MCF 10A (cell line): ENCODE measurements around the gene OAS3. TPM values are rescaled to one million over a fixed set of nuclear protein-coding genes. Genes with fewer than 3 reads are reported as not detected.

ENCODE experiments used
- BruUV-seq: library from RNA; stranded (reverse); fragments of 400-500 nt; replicated peaks from 2 replicates; lab custom pipeline; 2021; lab: Mats Ljungman, UMichigan
- CTCF ChIA-PET: fragments of 300-600 bp; sonication (Branson Sonifier 250); formaldehyde crosslinking; extraction: SDS; loops from one replicate; lab custom pipeline; 2021; ENCODE audit warnings: antibody characterized with exemption, inconsistent platforms; lab: Yijun Ruan, JAX
- POLR2A ChIA-PET: fragments of 300-600, 350-650 bp; sonication (Branson Sonifier 250); formaldehyde crosslinking; extraction: SDS; loops from one replicate; lab custom pipeline; 2020; ENCODE audit warnings: antibody characterized with exemption, inconsistent platforms; lab: Yijun Ruan, JAX
- DNase-seq: peaks from one replicate; pipeline ENCODE4 v3.0.0-alpha.2; 2018; ENCODE audit not compliant: unreplicated experiment
- H3K27ac Mint-ChIP-seq: one replicate; pipeline ENCODE4 v1.8.0; 2022; ENCODE audit warnings: mild to moderate bottlenecking, low read depth, mixed read lengths; ENCODE audit not compliant: unreplicated experiment
- H3K27me3 Mint-ChIP-seq: one replicate; pipeline ENCODE4 v1.8.0; 2022; ENCODE audit warnings: mixed read lengths; ENCODE audit not compliant: insufficient read depth, unreplicated experiment
- H3K36me3 Mint-ChIP-seq: one replicate; pipeline ENCODE4 v1.8.0; 2022; ENCODE audit warnings: mild to moderate bottlenecking, moderate library complexity, mixed read lengths; ENCODE audit not compliant: insufficient read depth, unreplicated experiment
- H3K4me1 Mint-ChIP-seq: one replicate; pipeline ENCODE4 v1.8.0; 2022; ENCODE audit warnings: mixed read lengths; ENCODE audit not compliant: insufficient read depth, unreplicated experiment
- H3K4me3 Mint-ChIP-seq: one replicate; pipeline ENCODE4 v1.8.0; 2022; ENCODE audit warnings: mild to moderate bottlenecking, moderate library complexity, mixed read lengths; ENCODE audit not compliant: unreplicated experiment
- H3K9me3 Mint-ChIP-seq: one replicate; pipeline ENCODE4 v1.8.0; 2022; ENCODE audit warnings: mixed read lengths; ENCODE audit not compliant: unreplicated experiment
- intact Hi-C: fragments of 100-400 bp; cut with micrococcal nuclease; formaldehyde crosslinking; loops from 2 replicates; pipeline ENCODE4 v1.14.1; 2022
- total RNA-seq: library from RNA; stranded (reverse); gene quantifications from 2 replicates; pipeline ENCODE4 v1.2.3, GENCODE V29; 2022
- TF ChIP-seq, protein P1 (sequence below): fragments of 200-600 bp; IDR thresholded peaks from one replicate; pipeline ENCODE4 v1.8.0; 2022; ENCODE audit warnings: antibody characterized with exemption, mild to moderate bottlenecking; ENCODE audit not compliant: unreplicated experiment

The OAS3 gene
- total RNA-seq, 1 experiment from 2014 or later: 6.5 TPM

DNA sequence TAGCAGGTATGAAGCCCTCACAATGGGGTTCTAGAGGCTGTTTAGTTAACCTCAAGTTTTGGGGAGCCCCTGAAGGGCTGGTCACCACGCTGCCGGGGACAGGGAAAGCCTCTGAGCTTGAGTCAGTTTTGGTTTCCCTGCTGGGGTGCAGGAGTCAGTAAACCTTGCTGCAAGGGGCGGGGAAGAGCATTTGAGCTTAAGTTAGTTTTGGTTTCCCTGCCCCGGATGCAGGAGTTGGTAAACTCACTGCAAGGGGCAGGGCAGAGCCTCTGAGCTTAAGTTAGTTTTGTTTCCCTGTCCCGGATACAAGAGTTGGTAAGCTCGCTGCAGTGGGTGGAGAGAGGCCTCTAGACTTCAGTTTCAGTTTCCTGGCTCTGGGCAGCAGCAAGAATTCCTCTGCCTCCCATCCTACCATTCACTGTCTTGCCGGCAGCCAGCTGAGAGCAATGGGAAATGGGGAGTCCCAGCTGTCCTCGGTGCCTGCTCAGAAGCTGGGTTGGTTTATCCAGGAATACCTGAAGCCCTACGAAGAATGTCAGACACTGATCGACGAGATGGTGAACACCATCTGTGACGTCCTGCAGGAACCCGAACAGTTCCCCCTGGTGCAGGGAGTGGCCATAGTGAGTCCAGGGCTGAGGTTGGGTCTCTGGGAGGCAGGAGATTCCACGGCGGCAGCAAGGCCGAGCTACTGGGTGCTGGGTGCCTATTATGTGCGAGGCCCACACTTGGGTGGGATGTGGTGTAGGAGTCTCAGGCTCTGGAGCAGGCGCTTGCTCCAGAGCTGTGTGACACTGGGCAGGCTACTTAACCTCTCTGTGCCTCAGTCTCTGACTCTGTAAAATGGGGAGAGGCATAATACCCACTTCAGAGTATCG, 40.1 kb downstream of the OAS3 start, which contains the start of gene OAS2:
Gene OAS2 (plus strand): TSS at position 357 of the 878 bp plus-strand sequence. CDS start 90 bp downstream, at position 447.
- Mint-ChIP-seq H3K27ac (no peak within 1 kb of the TSS), H3K9me3 (peaks cover 20% of the 10 kb centered on the region), H3K36me3 (no peaks in the 10 kb centered on the region), H3K4me1 (no peaks in the 10 kb centered on the region), H3K4me3 (peak within 1 kb of the TSS; percentile 55), H3K27me3 (no peaks in the 10 kb centered on the region)
- ChIA-PET CTCF (interaction anchor here (0.6 to 2.2 kb wide), 6 partner anchors 13 to 468 kb away, joined by 3 to 9 read pairs (median 6); no protein-coding TSS in a partner anchor), POLR2A (no interaction called here)
- BruUV-seq: no TSS peak
- TF ChIP-seq, protein P1, sequence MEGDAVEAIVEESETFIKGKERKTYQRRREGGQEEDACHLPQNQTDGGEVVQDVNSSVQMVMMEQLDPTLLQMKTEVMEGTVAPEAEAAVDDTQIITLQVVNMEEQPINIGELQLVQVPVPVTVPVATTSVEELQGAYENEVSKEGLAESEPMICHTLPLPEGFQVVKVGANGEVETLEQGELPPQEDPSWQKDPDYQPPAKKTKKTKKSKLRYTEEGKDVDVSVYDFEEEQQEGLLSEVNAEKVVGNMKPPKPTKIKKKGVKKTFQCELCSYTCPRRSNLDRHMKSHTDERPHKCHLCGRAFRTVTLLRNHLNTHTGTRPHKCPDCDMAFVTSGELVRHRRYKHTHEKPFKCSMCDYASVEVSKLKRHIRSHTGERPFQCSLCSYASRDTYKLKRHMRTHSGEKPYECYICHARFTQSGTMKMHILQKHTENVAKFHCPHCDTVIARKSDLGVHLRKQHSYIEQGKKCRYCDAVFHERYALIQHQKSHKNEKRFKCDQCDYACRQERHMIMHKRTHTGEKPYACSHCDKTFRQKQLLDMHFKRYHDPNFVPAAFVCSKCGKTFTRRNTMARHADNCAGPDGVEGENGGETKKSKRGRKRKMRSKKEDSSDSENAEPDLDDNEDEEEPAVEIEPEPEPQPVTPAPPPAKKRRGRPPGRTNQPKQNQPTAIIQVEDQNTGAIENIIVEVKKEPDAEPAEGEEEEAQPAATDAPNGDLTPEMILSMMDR: no peak
- DNase-seq: peak; percentile 46
- intact Hi-C loops: no loop called here

GRCh38 chr12:112979041-112979680, 40.9 kb downstream of the OAS3 start:
- Mint-ChIP-seq H3K4me1 (no peaks in the 10 kb centered on the region), H3K4me3 (no peak overlapping the region), H3K9me3 (peaks cover 20% of the 10 kb centered on the region), H3K36me3 (no peaks in the 10 kb centered on the region), H3K27me3 (no peaks in the 10 kb centered on the region), H3K27ac (no peak overlapping the region)
- intact Hi-C loops: no loop called here
- ChIA-PET POLR2A (no interaction called here), CTCF (interaction anchor here (0.5 to 2.2 kb wide), 7 partner anchors 12 to 467 kb away, joined by 3 to 9 read pairs (median 6); no protein-coding TSS in a partner anchor)
- no peak for DNase-seq
- TF ChIP-seq, protein P1: no peak
- BruUV-seq: no TSS peak

DNA sequence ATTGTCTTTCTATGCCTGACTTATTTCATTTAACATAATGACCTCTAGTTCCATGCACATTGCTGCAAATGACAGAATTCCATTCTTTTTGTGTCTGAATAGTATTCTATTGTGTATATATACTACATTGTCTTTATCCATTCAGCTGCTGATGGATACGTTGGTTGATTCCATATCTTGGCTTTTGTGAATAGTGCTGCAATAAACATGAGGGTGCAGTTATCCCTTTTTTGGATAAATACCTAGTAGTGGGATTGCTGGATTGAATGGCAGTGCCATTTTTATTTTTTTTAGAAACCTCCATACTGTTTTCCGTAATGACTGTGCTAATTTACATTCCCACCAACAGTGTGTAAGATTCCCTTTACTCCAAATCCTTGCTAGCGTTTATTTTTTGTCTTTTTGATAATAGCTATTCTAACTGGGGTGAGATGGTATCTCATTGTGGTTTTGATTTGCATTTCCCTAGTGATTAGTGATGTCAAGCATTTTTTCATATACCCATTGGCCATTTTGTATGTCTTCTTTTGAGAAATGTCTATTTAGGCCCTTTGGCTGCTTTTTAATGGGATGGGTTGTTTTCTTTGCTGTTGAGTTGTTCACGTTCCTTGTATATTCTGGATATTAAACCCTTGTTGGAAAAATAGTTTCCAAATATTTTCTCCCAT, 42.4 kb downstream of the OAS3 start:
- H3K4me1 Mint-ChIP-seq: no peaks in the 10 kb centered on the region
- H3K27ac Mint-ChIP-seq: no peak overlapping the region
- DNase-seq: no peak
- intact Hi-C loops: no loop called here
- BruUV-seq: no TSS peak
- TF ChIP-seq, protein P1: no peak
- H3K9me3 Mint-ChIP-seq: peaks cover 32% of the 10 kb centered on the region
- H3K36me3 Mint-ChIP-seq: no peaks in the 10 kb centered on the region
- no peaks in the 10 kb centered on the region for H3K27me3 Mint-ChIP-seq
- ChIA-PET CTCF (interaction anchor here (0.8 to 1.3 kb wide), 3 partner anchors 11 to 50 kb away, joined by 3 to 4 read pairs (median 3); no protein-coding TSS in a partner anchor), POLR2A (interaction anchor here (0.7 kb wide), 1 partner anchor 9 kb away, joined by 3 read pairs; no protein-coding TSS in a partner anchor)
- no peak overlapping the region for H3K4me3 Mint-ChIP-seq
